SJCRH30 (cell line): ENCODE results near the gene PLXNB1. TPM values are rescaled to one million over a fixed set of nuclear protein-coding genes. Genes with fewer than 3 reads are reported as not detected.
"Not testable (repeated sequence)": the region's sequence is repeated elsewhere in the genome, so short reads cannot be mapped to it uniquely, and the experiment has no call there.

Source experiments
- DNase-seq, 2 experiments: peaks; one replicate each; pipeline ENCODE4 v3.0.0-alpha.2; 2015 to 2020
- H3K27ac ChIP-seq: fragments of 250-450 bp; sonication (Bioruptor Pico); 2 replicates; pipeline ENCODE4 v1.5.1; 2020; ENCODE audit warnings: mild to moderate bottlenecking, moderate library complexity
- H3K27me3 ChIP-seq: fragments of 250-450 bp; sonication (Bioruptor Pico); 2 replicates; pipeline ENCODE4 v1.5.1; 2020; ENCODE audit warnings: mild to moderate bottlenecking, moderate library complexity
- H3K36me3 ChIP-seq: fragments of 250-450 bp; sonication (Bioruptor Pico); 2 replicates; pipeline ENCODE4 v1.5.1; 2020; ENCODE audit warnings: mild to moderate bottlenecking, moderate library complexity
- H3K4me1 ChIP-seq: fragments of 250-450 bp; sonication (Bioruptor Pico); 2 replicates; pipeline ENCODE4 v1.5.1; 2020; ENCODE audit warnings: mild to moderate bottlenecking, moderate library complexity
- H3K4me3 ChIP-seq: fragments of 250-450 bp; sonication (Bioruptor Pico); 2 replicates; pipeline ENCODE4 v1.5.1; 2020; ENCODE audit warnings: mild to moderate bottlenecking, moderate library complexity
- H3K9me3 ChIP-seq: fragments of 250-450 bp; sonication (Bioruptor Pico); replicated peaks from 2 replicates; pipeline ENCODE4 v1.5.1; 2020; ENCODE audit warnings: mild to moderate bottlenecking, moderate library complexity
- total RNA-seq: library from RNA; depleted of rRNA; stranded (reverse); fragments of >200 nt; shearing (Covaris generic); gene quantifications from 2 replicates; pipeline ENCODE4 v1.2.3, GENCODE V29; 2014; rRNA removed

Gene PLXNB1
- total RNA-seq: 23.4 and 45.0 TPM in 2 replicates

- no peaks in the 10 kb centered on the region for H3K9me3 ChIP-seq
- H3K36me3 ChIP-seq: no peaks in the 10 kb centered on the region; the same call in 1 of the 2 replicates
- H3K4me3 ChIP-seq: peak within 1 kb of the TSS; percentile 74
- H3K27ac ChIP-seq: peak within 1 kb of the TSS; percentile 63
- no peaks in the 10 kb centered on the region for H3K27me3 ChIP-seq
- DNase-seq: peak; percentile 72 to 76
- peaks cover 5% of the 10 kb centered on the region for H3K4me1 ChIP-seq
These were observed at the start of gene PLXNB1 for GRCh38 chr3:48429960-48430707. Gene PLXNB1 (minus strand): TSS chr3:48430086. CDS start chr3:48424611, 5,475 bp downstream.

- no peaks in the 10 kb centered on the region for H3K27me3 ChIP-seq
- H3K27ac ChIP-seq: no peak overlapping the region
- no peaks in the 10 kb centered on the region for H3K4me1 ChIP-seq
- no peak overlapping the region for H3K4me3 ChIP-seq
- no peak for DNase-seq
- H3K9me3 ChIP-seq: no peaks in the 10 kb centered on the region
- H3K36me3 ChIP-seq: no peaks in the 10 kb centered on the region
These were observed 49.0 kb upstream of the PLXNB1 start for GRCh38 chr3:48478626-48479555.

GRCh38 chr3:48477959-48478520 is 48.2 kb upstream of the PLXNB1 start:
- H3K4me1 ChIP-seq: peaks cover 3% of the 10 kb centered on the region; the same call in 1 of the 2 replicates
- peak in 1 of 2 experiments; percentile 16 for DNase-seq
- no peaks in the 10 kb centered on the region for H3K27me3 ChIP-seq
- no peak overlapping the region for H3K27ac ChIP-seq
- H3K36me3 ChIP-seq: no peaks in the 10 kb centered on the region
- H3K9me3 ChIP-seq: no peaks in the 10 kb centered on the region
- H3K4me3 ChIP-seq: no peak overlapping the region

DNA sequence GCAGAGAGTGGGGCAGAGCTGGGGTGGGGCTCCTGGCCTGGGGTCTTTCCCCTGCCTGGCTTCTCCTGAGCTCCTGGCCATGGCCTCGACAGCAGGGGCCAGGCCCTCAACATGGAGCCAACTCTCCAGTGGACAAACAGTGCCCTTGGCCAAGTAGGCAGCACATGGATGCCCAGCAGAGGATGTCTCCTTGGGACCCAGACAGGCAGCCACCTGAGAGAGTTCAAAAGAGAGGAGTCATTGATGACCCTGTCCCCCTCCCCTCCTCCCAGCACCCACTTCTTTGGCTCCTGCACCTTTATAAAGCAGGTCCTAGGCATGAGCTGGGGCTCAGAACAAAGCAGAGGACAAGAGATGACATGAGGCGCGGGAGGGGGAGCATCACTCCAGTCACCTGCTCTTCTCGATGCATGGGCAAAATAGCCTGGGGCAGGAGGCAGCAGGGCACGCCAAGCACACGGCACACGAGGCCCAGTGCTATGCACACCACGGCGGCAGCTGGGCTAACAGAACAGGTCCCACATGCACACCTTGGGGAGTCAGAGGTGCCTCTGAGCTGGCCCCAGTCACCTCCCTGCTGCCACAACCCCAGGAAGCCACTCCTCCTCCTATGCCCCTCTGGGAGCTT is 46.7 kb upstream of the PLXNB1 start:
- no peaks in the 10 kb centered on the region for H3K36me3 ChIP-seq
- H3K9me3 ChIP-seq: no peaks in the 10 kb centered on the region

GRCh38 chr3:48475188-48475587 is 45.3 kb upstream of the PLXNB1 start:
- Histone ChIP-seq H3K27me3 (no peaks in the 10 kb centered on the region), H3K9me3 (no peaks in the 10 kb centered on the region), H3K36me3 (no peaks in the 10 kb centered on the region), H3K4me3 (no peak overlapping the region), H3K27ac (no peak overlapping the region), H3K4me1 (peaks cover 7% of the 10 kb centered on the region)
- no peak for DNase-seq

More for the DNA sequence above, 46.7 kb upstream of the PLXNB1 start:
- DNase-seq: no peak
- H3K4me3 ChIP-seq: no peak overlapping the region
- peaks cover 3% of the 10 kb centered on the region; the same call in 1 of the 2 replicates for H3K4me1 ChIP-seq
- no peak overlapping the region for H3K27ac ChIP-seq
- H3K27me3 ChIP-seq: no peaks in the 10 kb centered on the region

GRCh38 chr3:48474619-48475018 is 44.7 kb upstream of the PLXNB1 start:
- Histone ChIP-seq H3K27me3 (no peaks in the 10 kb centered on the region), H3K27ac (no peak overlapping the region), H3K4me3 (no peak overlapping the region), H3K36me3 (no peaks in the 10 kb centered on the region), H3K9me3 (no peaks in the 10 kb centered on the region), H3K4me1 (peaks cover 13% of the 10 kb centered on the region)
- no peak for DNase-seq

DNA sequence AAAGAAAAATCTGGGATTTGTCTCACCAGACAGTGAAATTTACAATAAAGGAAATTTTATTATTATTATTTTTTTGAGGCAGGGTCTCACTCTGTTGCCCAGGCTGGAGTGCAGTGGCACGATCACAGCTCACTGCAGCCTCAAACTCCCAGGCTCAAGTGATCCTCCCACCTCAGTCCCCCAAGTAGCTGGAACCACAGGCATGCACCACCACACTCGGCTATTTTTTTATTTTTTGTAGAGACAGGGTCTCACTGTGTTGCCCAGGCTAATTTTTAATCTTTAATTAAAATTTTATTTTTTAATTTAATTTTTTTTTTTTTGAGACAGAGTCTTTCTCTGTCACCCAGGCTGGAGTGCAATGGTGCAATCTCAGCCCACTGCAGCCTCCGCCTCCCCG is 44.1 kb upstream of the PLXNB1 start:
- not testable (repeated sequence) for H3K36me3 ChIP-seq, H3K4me3 ChIP-seq, H3K27me3 ChIP-seq, DNase-seq, H3K9me3 ChIP-seq, H3K27ac ChIP-seq
- peaks cover 15% of the 10 kb centered on the region for H3K4me1 ChIP-seq

DNA sequence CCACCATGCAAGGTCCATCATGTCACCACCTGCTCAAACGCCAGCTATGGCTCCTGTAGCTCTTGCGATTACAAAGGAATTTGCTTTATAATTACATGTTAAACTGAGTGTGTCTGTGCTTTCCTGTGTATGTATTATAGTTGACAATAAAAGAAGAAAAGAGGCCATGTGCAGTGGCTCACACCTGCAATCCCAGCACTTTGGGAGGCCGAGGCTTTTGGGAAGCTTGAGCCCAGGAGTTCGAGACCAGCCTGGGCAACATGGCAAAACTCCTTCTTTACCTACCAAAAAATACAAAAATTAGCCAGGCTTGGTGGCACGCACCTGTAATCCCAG is 43.7 kb upstream of the PLXNB1 start:
- peaks cover 15% of the 10 kb centered on the region for H3K4me1 ChIP-seq
- no peaks in the 10 kb centered on the region for H3K27me3 ChIP-seq
- peak overlapping the region; percentile 92; the same call in 1 of the 2 replicates for H3K27ac ChIP-seq
- H3K36me3 ChIP-seq: no peaks in the 10 kb centered on the region
- H3K9me3 ChIP-seq: no peaks in the 10 kb centered on the region
- peak overlapping the region; percentile 70; the same call in 1 of the 2 replicates for H3K4me3 ChIP-seq
- no peak for DNase-seq

DNA sequence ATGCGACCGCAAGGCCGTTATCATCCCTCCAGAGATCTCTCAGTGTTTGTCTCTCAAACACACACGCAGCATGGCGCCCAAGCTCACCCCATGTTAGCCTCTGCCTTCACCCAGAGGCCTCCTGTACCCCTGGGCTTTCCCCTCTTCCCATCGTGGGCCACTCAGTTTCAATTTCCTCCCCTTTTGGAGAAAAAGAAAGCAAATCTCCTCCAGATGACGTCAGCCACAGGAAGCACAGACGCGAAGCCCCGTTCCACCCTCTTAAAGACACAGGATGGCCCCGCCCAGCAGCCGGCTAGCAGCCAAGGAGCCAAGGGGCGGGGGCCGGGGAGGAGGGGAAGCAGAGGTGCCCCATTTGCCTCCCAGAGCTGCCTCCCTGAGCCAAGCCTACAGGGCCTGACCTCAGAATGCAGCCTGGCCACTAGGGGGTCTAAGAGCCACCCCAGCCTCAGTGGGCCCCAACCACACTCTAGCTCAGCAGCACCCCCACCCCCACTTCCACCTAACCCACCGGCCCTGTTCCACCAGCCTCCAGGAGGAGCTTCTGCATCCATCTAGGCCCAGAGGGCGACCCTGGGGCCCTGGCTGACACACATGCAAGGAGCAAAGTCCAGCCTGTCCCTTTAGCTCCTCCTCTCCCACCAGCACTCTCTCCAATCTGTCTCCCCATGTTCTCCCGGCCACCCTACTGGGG is 43.2 kb upstream of the PLXNB1 start:
- peak; percentile 93 to 95 for DNase-seq
- H3K36me3 ChIP-seq: no peaks in the 10 kb centered on the region

GRCh38 chr3:48472673-48472922 is 42.7 kb upstream of the PLXNB1 start:
- Histone ChIP-seq H3K27ac (peak overlapping the region; percentile 92), H3K4me3 (peak overlapping the region; percentile 70), H3K36me3 (no peaks in the 10 kb centered on the region), H3K4me1 (peaks cover 16% of the 10 kb centered on the region), H3K27me3 (no peaks in the 10 kb centered on the region), H3K9me3 (no peaks in the 10 kb centered on the region)
- DNase-seq: no peak

More for the DNA sequence above, 43.2 kb upstream of the PLXNB1 start:
- Histone ChIP-seq H3K27ac (peak overlapping the region; percentile 92), H3K4me1 (peaks cover 15% of the 10 kb centered on the region), H3K27me3 (no peaks in the 10 kb centered on the region), H3K9me3 (no peaks in the 10 kb centered on the region), H3K4me3 (peak overlapping the region; percentile 70)

DNA sequence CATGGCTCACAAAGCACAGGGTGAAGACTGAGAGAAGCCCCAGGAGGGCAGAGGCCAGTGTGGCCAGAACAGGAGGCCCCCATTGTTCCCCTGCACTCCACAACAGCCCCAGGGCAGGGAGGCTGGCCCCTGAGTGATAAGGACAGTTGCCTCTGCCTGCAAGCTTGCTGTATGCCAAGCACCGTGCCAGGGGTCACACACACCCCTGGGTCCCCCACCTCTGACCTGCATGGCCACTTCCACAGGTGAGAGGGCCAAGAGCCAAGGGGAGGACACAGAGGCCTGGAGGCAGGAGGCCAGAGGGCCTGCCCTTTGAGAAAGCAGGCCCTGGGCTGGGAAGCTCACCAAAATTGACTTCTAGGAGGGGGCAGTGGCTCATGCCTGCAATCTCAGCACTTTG is 40.4 kb upstream of the PLXNB1 start:
- Histone ChIP-seq H3K9me3 (no peaks in the 10 kb centered on the region), H3K4me1 (peaks cover 19% of the 10 kb centered on the region), H3K27me3 (no peaks in the 10 kb centered on the region), H3K4me3 (no peak overlapping the region), H3K36me3 (no peaks in the 10 kb centered on the region), H3K27ac (peak overlapping the region; percentile 51)
- DNase-seq: peak; percentile 45 to 58

GRCh38 chr3:48469046-48469915 is 39.4 kb upstream of the PLXNB1 start:
- Histone ChIP-seq H3K27me3 (no peaks in the 10 kb centered on the region), H3K4me3 (no peak overlapping the region), H3K27ac (no peak overlapping the region; the same call in 1 of the 2 replicates), H3K4me1 (peaks cover 21% of the 10 kb centered on the region), H3K9me3 (no peaks in the 10 kb centered on the region), H3K36me3 (no peaks in the 10 kb centered on the region)
- DNase-seq: peak in 1 of 2 experiments; percentile 9

DNA sequence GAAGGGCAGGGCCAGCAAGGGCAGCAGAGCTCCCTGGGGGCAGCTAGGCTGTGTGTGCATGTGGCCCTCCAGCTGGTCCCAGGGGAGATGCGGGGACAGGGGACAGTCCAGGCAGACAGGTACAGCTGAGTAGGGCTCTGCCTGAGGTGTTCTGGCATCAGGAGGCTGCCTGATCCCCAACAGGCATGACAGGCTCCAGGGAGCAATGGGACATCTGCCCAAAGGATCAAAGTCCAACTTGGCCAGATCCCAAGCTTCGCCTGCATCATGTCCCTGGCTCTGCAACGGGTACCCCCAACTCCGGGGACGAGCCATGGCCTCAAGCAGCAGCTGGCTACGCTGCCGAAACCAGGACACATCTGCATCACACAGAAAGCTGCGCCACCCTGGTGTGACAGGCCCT is 38.4 kb upstream of the PLXNB1 start:
- DNase-seq: no peak

More for the DNA sequence above, 38.4 kb upstream of the PLXNB1 start:
- no peak overlapping the region for H3K27ac ChIP-seq
- H3K36me3 ChIP-seq: no peaks in the 10 kb centered on the region
- no peak overlapping the region for H3K4me3 ChIP-seq
- no peaks in the 10 kb centered on the region for H3K9me3 ChIP-seq
- H3K27me3 ChIP-seq: no peaks in the 10 kb centered on the region
- H3K4me1 ChIP-seq: peaks cover 20% of the 10 kb centered on the region
